Hypothalamus (tissue), 51 donors: ENCODE measurements around the gene ATG9A.
"Not testable (repeated sequence)": the region's sequence is repeated elsewhere in the genome, so short reads cannot be mapped to it uniquely, and the experiment has no call there.

Experiments
- DNase-seq, 51 donors: peaks; one replicate each; lab custom pipeline; 2025; lab: John Stamatoyannopoulos, UW

The ATG9A gene

DNA sequence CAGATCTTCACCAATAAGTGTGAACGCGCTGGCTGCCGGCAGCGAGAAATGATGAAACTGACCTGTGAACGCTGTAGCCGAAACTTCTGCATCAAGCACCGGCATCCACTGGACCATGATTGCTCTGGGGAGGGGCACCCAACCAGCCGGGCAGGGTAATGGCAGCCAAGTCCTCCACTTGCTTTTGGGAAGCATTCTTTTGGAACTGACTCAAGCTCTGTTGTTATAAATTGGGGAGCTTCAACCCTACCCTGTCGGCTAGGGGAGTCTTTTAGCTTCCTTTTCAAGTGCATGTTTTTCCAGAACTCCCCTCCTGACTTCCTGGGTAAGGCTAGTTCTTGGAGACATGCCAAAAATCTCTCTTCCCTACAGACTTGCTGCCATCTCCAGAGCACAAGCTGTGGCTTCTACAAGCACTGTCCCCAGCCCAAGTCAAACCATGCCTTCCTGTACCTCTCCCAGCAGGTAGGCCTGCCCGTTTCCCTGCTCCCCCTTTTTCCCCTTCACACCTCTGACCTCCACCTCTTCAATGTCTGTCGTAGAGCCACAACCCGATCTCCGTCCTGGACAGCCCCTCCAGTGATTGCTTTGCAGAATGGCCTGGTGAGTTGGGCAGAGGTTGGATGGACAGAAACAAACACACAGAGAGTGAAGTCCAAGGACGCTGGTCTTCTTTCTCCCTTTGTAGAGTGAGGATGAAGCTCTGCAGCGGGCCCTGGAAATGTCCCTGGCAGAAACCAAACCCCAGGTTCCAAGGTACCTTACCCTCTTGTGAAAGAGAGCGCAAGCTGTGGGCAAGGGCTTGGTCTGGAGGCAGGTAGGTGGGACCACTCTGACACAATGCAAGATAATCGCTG lies 21.3 kb downstream of the ATG9A start:
- DNase-seq, result no peak

DNA sequence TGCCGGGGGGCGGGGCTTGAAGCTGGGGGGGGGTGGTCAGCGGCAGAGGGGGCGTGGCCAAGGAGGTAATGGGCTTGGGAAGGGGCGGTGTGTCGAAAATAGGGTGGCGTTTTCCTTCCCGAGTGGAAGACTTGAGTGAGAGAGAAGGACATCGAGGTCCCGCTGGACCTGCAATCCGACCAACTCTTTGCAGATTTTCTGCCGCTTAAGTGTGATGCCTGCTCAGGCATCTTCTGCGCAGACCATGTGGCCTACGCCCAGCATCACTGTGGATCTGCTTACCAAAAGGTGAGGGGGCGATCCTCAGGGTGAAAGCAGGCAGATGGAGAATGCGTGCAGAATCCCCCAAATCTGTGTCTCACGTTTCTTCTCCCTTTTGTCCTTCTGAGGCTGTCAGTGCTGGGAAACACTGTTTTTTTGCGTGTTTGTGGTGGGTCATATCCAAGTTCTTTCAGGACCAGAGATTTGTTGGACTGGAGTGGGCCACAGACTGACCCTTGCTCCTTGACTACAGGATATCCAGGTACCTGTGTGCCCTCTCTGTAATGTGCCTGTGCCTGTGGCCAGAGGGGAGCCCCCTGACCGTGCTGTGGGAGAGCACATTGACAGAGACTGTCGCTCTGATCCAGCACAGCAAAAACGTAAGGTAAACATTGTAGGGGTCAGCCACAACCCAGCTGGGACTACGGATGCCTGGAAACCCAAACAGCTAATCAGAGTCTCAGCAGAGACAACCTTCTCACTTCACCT lies 22.1 kb downstream of the ATG9A start:
- DNase-seq, result peak in 3 of 51 donors; percentile 35 to 75 (median 71)

DNA sequence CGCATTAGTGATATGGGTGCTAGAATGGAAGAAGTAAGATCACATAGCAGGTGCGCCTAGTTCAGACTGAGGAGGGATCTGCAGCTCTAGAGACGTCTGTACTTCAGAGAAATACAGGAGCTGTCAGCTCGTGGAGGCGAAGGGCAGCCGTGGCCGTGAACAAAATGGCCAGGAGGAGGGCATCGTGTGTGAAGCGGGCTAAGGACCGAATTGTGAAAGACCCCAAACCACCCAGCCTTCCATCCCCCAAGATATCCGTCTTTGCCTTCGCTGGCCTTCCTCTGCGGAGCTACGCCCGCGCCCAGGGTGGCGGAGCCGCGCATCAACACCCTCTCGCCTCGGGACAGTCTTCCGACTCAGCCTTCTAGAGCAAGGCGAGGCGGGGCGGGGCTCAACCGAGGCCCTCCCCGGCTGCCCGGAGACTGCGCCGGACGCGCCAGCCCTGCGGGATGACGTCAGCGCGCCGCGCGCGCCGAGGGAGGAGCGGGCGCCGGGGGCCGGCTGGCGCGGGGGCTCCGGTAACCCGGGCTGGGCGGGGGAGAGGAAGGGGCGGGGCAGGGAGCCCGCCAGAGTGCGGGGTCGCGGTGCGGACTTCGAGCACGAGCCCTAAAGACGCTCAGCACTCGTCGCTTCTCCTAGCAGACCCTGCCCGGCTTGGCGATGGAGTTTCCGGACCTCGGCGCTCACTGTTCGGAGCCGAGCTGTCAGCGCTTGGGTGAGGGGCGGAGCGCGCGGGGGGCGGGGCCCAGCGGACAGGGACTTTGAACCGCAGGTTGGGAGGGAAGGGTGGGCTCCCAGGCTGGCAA lies 22.9 kb downstream of the ATG9A start, which contains the start of gene ZFAND2B:
Gene ZFAND2B, plus strand, starts transcription at position 455 of the 806 bp plus-strand sequence. Its CDS starts 206 bp downstream, at position 661.
- peak; percentile 60 to 97 (median 91) for DNase-seq

DNA sequence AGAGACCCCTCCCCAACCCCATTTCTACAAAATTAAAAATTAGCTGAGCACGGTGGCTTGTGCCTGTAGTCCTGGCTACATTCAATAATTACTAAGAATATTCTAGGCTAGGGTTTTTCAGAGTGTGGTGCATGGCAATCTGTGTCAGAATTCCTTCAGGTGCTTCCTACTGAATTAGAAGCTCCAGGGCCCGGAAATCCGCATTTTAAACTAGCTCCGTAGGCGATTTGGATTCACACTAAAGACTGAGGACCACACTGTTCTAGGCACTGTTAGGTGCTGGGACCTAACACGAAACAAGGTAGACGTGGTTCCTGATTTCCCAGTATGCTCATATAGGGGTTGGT lies 23.5 kb downstream of the ATG9A start:
- peak in 1 of 51 donors; percentile 34 for DNase-seq

DNA sequence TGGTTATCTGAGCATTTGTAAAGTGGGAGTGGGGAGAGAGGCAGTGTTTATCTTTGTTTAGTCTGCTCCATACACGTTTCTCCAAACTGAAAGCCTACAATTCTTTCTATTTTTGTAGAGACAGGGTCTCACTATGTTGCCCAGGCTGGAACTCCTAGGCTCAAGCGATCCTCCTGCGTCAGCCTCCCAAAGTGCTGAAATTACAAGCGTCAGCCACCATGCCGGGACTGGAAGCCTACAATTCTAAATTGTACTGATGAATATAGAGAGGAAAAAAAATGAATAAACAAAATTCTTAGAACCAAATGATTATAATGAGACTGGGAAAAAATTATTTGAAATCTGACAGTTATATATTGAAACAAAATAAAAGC lies 24.3 kb downstream of the ATG9A start:
- no peak for DNase-seq

DNA sequence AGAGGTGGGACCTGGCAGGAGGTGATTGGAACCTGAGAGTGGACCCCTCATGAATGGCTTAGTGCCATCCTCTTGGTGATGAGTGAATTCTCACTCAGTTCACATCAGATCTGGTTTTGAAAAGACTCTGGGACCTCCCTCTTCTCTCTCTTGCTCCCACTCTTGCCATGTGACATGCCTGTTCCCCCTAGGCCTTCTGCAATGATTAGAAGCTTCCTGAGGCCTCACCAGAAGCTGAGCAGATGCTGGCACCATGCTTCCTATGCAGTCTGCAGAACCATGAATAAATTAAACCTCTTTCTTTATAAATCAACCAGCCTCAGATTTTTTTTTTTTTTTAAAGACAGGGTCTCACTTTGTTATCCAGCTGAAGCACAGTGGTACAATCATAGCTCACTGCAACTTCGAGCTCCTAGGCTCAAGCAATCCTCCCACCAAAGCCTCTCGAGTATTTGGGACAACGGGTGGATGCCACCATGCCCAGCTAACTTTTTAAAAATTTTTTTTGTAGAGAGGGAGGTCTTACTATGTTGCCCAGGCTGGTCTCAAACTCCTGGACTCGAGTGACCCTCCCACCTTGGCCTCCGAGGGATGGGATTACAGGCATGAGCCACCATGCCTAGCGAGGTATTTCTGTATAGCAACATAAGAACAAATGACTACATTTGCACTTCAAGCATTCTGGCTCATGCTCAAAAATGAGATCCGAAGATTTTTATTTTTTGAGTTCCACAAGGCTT lies 24.8 kb downstream of the ATG9A start:
- DNase-seq, result no peak

DNA sequence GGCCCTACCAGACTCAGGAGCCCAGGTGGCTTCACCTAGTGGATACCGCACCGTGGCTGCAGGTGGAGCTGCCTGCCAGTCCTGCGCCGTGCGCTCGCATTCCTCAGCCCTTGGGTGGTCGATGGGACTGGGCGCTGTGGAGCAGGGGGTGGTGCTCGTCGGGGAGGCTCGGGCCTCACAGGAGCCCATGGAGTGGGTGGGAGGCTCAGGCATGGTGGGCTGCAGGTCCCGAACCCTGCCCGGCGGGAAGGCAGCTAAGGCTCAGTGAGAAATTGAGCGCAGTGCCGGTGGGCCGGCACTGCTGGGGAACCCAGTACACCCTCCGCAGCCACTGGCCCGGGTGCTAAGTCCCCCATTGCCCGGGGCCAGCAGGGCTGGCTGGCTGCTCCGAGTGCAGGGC lies 28.1 kb downstream of the ATG9A start:
- not testable (repeated sequence) for DNase-seq

DNA sequence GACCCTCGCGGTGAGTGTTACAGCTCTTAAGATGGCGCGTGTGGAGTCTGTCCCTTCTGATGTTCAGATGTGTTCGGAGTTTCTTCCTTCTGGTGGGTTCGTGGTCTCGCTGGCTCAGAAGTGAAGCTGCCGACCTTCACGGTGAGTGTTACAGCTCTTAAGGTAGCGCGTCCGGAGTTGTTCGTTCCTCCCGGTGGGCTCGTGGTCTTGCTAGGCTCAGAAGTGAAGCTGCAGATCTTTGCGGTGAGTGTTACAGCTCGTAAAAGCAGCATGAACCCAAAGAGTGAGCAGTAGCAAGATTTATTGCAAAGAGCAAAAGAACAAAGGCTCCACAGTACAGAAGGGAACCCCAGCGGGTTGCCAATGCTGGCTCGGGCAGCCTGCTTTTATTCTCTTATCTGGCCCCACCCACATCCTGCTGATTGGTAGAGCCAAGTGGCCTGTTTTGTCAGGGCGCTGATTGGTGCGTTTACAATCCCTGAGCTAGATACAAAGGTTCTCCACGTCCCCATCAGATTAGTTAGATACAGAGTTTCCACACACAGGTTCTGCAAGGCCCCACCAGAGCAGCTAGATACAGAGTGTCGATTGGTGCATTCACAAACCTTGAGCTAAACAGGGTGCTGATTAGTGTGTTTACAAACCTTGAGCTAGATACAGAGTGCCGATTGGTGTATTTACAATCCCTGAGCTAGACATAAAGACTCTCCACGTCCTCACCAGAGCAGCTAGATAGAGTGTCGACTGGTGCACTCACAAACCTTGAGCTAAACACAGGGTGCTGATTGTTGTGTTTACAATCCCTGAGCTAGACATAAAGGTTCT lies 28.7 kb downstream of the ATG9A start:
- DNase-seq, result peak in 3 of 51 donors; percentile 7 to 20 (median 13)

DNA sequence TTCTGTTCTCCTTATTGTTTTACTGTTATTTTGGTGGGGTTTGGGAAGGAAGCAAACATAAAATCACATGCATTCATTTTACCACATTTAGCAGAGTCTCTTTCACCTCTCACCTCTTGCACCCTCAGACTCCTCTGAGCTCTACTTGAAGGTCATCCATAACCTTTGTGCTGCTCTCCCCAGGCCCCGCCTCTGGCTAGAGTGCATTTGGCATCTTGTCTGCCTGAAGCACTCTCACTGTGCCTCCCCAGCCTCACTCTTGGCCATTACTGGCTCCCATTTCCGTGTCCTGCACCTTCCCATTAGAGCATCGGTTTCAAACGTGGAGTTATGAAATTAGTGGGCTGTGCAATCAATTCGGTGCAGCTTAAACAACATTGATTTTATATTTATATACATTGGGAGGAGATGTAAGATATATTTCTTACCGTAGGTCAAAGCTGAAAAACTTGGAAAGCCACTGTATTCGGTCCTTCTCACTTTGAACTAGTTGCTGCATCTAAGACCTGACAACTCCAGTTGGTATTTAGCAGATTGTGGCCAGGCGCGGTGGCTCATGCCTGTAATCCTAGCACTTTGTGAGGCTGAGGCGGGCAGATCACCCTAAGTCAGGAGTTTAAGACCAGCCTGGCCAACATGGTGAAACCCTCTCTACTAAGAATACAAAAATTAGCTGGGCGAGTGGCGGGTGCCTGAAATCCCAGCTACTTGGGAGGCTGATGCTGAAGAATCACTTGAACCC lies 29.8 kb downstream of the ATG9A start:
- no peak for DNase-seq

DNA sequence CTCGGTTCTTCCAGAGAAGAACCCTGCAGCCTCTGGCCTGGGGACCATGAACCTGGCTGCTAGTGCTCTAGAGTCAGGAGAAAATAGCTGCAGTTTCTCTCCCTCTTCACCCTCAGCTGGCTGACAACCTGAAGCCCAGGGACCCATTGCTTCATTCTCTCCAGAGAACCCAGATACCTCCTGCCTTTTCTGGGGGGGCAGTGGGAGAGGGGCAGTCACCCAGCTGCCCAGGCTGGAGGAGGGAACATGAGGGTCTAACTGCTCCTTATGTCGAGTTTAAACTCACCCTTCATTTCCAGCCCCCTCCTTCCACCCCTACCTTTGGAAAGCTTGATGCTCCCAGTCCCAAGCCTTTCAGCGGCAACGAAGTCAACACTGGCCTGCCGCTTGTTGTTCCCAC lies 30.5 kb downstream of the ATG9A start:
- no peak for DNase-seq

DNA sequence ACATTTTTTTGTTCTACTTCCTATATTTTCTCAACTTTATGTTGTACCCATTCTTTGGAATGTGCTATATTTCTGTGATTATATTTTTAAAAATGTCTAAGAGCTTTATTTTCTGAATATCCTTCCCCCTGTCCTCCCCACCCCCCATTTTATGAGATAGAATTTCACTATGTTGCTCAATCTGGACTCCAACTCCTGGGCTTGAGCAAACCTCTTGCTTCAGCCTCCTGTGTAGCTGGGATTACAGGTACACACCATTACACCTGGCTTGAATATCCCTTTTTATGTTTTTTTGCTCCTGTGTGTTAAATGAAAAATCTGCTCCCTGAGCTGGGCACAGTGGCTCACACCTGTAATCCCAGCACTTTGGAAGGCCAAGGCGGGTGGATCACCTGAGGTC lies 32.0 kb downstream of the ATG9A start:
- no peak for DNase-seq

DNA sequence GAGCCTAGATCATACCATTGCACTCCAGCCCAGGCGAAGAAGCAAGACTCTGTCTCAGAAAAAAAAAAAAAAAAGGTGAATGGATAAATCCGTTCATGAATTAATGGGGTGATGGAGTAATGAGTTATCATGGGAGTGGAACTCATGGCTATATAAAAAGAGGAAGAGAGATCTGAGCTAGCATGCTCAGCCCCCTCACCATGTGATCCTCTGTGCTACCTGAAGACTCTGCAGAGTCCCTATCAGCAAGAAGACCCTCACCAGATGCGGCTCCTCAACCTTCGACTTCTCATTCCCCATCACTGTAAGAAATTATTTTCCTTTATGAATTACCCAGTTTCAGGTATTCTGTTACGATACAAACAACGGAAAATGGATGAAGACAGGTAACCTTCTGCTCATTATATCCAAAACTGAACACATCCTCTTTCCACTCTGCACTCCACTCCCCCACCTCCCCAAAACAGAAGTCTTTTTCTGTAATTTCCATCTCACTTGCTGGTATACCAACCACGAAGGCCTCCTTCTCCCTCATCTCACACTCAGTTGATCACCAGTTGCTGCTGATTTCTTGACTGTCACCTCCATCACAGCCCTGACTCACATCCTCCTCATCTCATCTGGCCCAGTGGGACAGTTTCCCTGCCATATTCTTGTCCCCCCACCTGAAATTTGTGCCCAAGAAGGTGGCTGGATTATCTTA lies 42.5 kb downstream of the ATG9A start:
- no peak for DNase-seq

DNA sequence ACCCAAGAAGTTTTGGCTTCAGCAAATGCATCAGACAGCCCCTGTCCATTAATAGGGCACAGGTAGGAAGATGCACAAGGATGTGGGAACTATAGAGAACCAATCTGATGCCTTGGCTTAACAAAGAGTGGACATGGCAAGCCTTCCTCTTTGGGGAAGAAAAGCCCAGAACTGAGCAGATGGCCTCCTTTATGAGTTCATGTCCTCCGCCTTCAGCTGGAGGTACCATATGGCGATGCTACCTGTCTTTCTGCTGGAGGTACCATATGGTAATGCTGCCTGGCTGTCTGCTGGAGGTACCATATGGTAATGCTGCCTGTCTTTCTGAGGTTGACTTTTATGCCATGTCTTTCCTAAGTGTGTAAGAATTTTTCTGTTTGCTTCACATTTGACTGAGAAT lies 45.3 kb downstream of the ATG9A start:
- DNase-seq, result no peak

DNA sequence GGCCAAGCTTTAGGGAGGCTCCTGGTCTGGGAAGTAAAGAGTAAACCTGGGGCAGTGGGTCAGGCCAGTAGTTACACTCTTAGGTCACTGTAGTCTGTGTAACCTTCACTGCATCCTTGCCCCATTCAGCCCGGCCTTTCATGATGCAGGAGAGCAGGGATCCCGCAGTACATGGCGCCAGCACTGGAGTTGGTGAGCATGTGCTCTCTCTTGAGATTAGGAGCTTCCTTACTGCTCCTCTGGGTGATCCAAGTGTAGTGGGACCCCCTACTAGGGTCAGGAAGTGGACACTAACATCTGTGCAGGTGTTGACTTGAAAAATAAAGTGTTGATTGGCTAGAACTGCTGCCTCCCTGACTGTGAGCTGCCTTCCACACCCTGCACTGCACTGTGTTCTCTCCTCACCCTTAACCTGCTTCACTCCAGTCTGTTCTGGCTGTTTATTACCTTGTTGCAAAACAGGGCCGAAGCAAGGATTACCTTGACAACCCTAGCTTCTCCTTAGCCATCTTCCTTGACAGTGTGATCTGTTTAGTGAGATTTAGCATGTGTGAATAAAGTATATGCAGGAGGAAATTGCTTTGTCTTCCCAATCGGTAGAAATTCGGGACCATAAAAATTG lies 46.2 kb downstream of the ATG9A start:
- DNase-seq, result no peak

DNA sequence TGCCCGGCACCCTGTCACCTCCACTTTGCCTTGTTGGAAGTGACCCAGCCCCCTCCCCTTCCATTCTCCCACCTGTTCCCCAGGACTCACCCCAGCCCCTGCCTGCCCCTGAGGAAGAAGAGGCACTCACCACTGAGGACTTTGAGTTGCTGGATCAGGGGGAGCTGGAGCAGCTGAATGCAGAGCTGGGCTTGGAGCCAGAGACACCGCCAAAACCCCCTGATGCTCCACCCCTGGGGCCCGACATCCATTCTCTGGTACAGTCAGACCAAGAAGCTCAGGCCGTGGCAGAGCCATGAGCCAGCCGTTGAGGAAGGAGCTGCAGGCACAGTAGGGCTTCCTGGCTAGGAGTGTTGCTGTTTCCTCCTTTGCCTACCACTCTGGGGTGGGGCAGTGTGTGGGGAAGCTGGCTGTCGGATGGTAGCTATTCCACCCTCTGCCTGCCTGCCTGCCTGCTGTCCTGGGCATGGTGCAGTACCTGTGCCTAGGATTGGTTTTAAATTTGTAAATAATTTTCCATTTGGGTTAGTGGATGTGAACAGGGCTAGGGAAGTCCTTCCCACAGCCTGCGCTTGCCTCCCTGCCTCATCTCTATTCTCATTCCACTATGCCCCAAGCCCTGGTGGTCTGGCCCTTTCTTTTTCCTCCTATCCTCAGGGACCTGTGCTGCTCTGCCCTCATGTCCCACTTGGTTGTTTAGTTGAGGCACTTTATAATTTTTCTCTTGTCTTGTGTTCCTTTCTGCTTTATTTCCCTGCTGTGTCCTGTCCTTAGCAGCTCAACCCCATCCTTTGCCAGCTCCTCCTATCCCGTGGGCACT lies 46.9 kb downstream of the ATG9A start:
- DNase-seq, result no peak

DNA sequence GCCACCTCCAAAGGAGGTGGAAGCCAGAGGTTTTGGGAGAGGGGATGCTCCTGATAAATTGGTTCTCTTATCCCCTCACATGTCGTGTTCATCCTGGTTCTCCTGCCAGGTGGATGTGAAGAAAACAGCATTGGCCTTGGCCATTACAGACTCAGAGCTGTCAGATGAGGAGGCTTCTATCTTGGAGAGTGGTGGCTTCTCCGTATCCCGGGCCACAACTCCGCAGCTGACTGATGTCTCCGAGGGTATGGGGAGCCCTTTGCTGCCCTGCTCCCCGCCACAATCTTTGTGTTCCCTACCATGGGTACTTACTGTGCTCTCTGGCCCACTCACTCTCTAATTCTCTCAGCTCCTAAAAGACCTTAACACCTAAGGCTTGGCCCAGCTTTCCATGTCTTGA lies 47.9 kb downstream of the ATG9A start:
- no peak for DNase-seq

DNA sequence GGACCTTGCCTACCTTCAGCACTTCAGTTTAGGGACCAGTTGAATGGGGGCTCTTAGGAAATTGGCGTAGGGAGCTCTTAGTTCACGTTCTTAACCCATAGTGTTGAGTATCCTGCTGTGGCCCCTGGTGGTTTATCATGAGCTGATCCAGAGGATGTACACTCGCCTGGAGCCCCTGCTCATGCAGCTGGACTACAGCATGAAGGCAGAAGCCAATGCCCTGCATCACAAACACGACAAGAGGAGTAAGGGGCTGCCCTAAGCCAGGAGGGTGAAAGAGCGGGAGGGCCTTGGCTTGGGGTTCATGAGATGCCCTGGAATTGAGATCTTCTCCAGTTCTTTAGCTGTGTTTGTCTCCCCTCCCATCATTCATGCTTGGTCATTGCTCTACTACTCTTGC lies 48.5 kb downstream of the ATG9A start:
- DNase-seq, result no peak
